GM23338 (cell line): ENCODE measurements around the gene POU2AF3. TPM values are rescaled to one million over a fixed set of nuclear protein-coding genes. Genes with fewer than 3 reads are reported as not detected.

Experiments used
- ATAC-seq: fragments of 200-7000 bp; cut with Tn5 transposase; 3 replicates; pipeline ENCODE4 v1.9.1; 2020
- DNase-seq: peaks from one replicate; pipeline ENCODE4 v3.0.0-alpha.2; 2015; ENCODE audit warnings: low spot score
- H2AFZ ChIP-seq: fragments of 200-600 bp; sonication (generic); 2 replicates; pipeline ENCODE4 v1.8.0; 2016; ENCODE audit warnings: antibody characterized with exemption, mild to moderate bottlenecking, moderate library complexity
- H3F3A ChIP-seq: fragments of 200-600 bp; sonication (generic); replicated peaks from 2 replicates; pipeline ENCODE4 v1.8.0; 2017; ENCODE audit warnings: antibody characterized with exemption, mixed run types, low read depth
- H3K27ac ChIP-seq: fragments of 200-600 bp; sonication (generic); 2 replicates; pipeline ENCODE4 v1.6.1; 2016; ENCODE audit warnings: low read depth
- H3K27me3 ChIP-seq: fragments of 200-600 bp; sonication (generic); 2 replicates; pipeline ENCODE4 v1.8.0; 2016; ENCODE audit warnings: mild to moderate bottlenecking, mixed run types, moderate library complexity; ENCODE audit not compliant: insufficient read depth
- H3K36me3 ChIP-seq: fragments of 200-600 bp; sonication (generic); 2 replicates; pipeline ENCODE4 v1.8.0; 2016; ENCODE audit warnings: mild to moderate bottlenecking; ENCODE audit not compliant: insufficient read depth
- H3K4me1 ChIP-seq: fragments of 200-600 bp; sonication (generic); 2 replicates; pipeline ENCODE4 v1.8.0; 2016; ENCODE audit warnings: mild to moderate bottlenecking, moderate library complexity; ENCODE audit not compliant: insufficient read depth
- H3K4me2 ChIP-seq: fragments of 200-600 bp; sonication (generic); 2 replicates; pipeline ENCODE4 v1.7.1; 2017; ENCODE audit warnings: mixed run types
- H3K4me3 ChIP-seq: fragments of 200-600 bp; sonication (generic); 2 replicates; pipeline ENCODE4 v1.6.1; 2016; ENCODE audit warnings: mixed run types
- H3K79me2 ChIP-seq: fragments of 200-600 bp; sonication (generic); replicated peaks from 2 replicates; pipeline ENCODE4 v1.8.0; 2017; ENCODE audit warnings: mild to moderate bottlenecking; ENCODE audit not compliant: insufficient read depth
- H3K9me2 ChIP-seq: fragments of 200-600 bp; sonication (generic); 2 replicates; pipeline ENCODE4 v1.8.0; 2017; ENCODE audit not compliant: insufficient read depth
- H4K20me1 ChIP-seq: fragments of 200-600 bp; sonication (generic); replicated peaks from 2 replicates; pipeline ENCODE4 v1.8.0; 2017; ENCODE audit warnings: mild to moderate bottlenecking; ENCODE audit not compliant: insufficient read depth
- H3K27ac Mint-ChIP-seq: 2 replicates; pipeline ENCODE4 v1.8.0; 2020; ENCODE audit warnings: inconsistent platforms, mild to moderate bottlenecking, moderate library complexity, mixed read lengths
- H3K27me3 Mint-ChIP-seq: 3 replicates; pipeline ENCODE4 v1.8.0; 2022; ENCODE audit warnings: low read depth, mild to moderate bottlenecking, moderate library complexity, mixed read lengths, inconsistent platforms; ENCODE audit not compliant: insufficient read depth, poor library complexity
- H3K36me3 Mint-ChIP-seq: 3 replicates; pipeline ENCODE4 v1.8.0; 2021; ENCODE audit warnings: low read depth, mild to moderate bottlenecking, inconsistent platforms, moderate library complexity, mixed read lengths
- H3K4me1 Mint-ChIP-seq: 3 replicates; pipeline ENCODE4 v1.8.0; 2020; ENCODE audit warnings: mild to moderate bottlenecking, inconsistent platforms, mixed read lengths
- H3K4me3 Mint-ChIP-seq: 3 replicates; pipeline ENCODE4 v1.8.0; 2021; ENCODE audit warnings: moderate library complexity, mild to moderate bottlenecking, inconsistent platforms, mixed read lengths
- H3K9me3 Mint-ChIP-seq: 3 replicates; pipeline ENCODE4 v1.8.0; 2020; ENCODE audit warnings: moderate library complexity, mild to moderate bottlenecking, inconsistent platforms, mixed read lengths
- EZH2 ChIP-seq: fragments of 200-600 bp; sonication (generic); IDR thresholded peaks from one replicate; pipeline ENCODE4 v1.8.0; 2017; ENCODE audit warnings: antibody characterized with exemption, mild to moderate bottlenecking, low read depth; ENCODE audit not compliant: unreplicated experiment
- JUNB ChIP-seq: IDR thresholded peaks from one replicate; pipeline ENCODE4 v1.6.1; 2016; ENCODE audit warnings: antibody characterized with exemption; ENCODE audit not compliant: unreplicated experiment
- NANOG ChIP-seq: IDR thresholded peaks from 2 replicates; pipeline ENCODE4 v1.6.1; 2016; ENCODE audit warnings: antibody characterized with exemption, borderline replicate concordance
- POLR2AphosphoS5 ChIP-seq: IDR thresholded peaks from 2 replicates; pipeline ENCODE4 v1.6.1; 2016; ENCODE audit warnings: antibody characterized with exemption, low read depth
- polyA plus RNA-seq: library from polyadenylated mRNA; unstranded; fragments of >200 nt; fragmentation: Nextera tagmentation; extraction: Ambion mirVana; gene quantifications from 2 replicates; pipeline ENCODE4 v1.2.1, GENCODE V29; 2016
- total RNA-seq: library from RNA; depleted of rRNA; stranded (reverse); fragments of >200 nt; shearing (Covaris generic); gene quantifications from 2 replicates; pipeline ENCODE4 v1.2.3, GENCODE V29; 2014
- TF ChIP-seq, protein P1 (sequence below): IDR thresholded peaks from one replicate; pipeline ENCODE4 v1.6.1; 2018; ENCODE audit warnings: antibody characterized with exemption; ENCODE audit not compliant: unreplicated experiment
- TF ChIP-seq, protein P2 (sequence below): IDR thresholded peaks from 2 replicates; pipeline ENCODE4 v1.6.1; 2016; ENCODE audit warnings: antibody characterized with exemption
- TF ChIP-seq, protein P3 (sequence below): fragments of 250-450 bp; sonication (Bioruptor Pico); IDR thresholded peaks from 2 replicates; pipeline ENCODE4 v1.5.0; 2020; ENCODE audit warnings: mild to moderate bottlenecking, moderate library complexity

Gene POU2AF3
- total and polyA plus RNA-seq, 2 experiments from 2014 or later: 2.7 to 3.4 TPM

- TF ChIP-seq, protein P1, sequence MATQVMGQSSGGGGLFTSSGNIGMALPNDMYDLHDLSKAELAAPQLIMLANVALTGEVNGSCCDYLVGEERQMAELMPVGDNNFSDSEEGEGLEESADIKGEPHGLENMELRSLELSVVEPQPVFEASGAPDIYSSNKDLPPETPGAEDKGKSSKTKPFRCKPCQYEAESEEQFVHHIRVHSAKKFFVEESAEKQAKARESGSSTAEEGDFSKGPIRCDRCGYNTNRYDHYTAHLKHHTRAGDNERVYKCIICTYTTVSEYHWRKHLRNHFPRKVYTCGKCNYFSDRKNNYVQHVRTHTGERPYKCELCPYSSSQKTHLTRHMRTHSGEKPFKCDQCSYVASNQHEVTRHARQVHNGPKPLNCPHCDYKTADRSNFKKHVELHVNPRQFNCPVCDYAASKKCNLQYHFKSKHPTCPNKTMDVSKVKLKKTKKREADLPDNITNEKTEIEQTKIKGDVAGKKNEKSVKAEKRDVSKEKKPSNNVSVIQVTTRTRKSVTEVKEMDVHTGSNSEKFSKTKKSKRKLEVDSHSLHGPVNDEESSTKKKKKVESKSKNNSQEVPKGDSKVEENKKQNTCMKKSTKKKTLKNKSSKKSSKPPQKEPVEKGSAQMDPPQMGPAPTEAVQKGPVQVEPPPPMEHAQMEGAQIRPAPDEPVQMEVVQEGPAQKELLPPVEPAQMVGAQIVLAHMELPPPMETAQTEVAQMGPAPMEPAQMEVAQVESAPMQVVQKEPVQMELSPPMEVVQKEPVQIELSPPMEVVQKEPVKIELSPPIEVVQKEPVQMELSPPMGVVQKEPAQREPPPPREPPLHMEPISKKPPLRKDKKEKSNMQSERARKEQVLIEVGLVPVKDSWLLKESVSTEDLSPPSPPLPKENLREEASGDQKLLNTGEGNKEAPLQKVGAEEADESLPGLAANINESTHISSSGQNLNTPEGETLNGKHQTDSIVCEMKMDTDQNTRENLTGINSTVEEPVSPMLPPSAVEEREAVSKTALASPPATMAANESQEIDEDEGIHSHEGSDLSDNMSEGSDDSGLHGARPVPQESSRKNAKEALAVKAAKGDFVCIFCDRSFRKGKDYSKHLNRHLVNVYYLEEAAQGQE: no peak
- TF ChIP-seq JUNB: no peak
These were observed 56.8 kb downstream of the POU2AF3 start (continued) for GRCh38 chr11:111355101-111355500.

- H2AFZ ChIP-seq: no peak overlapping the region
- no peaks in the 10 kb centered on the region for H3K9me2 ChIP-seq
- no peak overlapping the region for H3K4me3 Mint-ChIP-seq
- no peaks in the 10 kb centered on the region for H4K20me1 ChIP-seq
- H3K9me3 Mint-ChIP-seq: no peaks in the 10 kb centered on the region; the same call in 2 of the 3 replicates
- ATAC-seq (no peak), DNase-seq (no peak)
- no peaks in the 10 kb centered on the region for H3K36me3 ChIP-seq
- no peaks in the 10 kb centered on the region for H3F3A ChIP-seq
- H3K4me3 ChIP-seq: no peak overlapping the region
- H3K27me3 Mint-ChIP-seq: peaks cover 4% of the 10 kb centered on the region
- H3K27ac Mint-ChIP-seq: no peak overlapping the region
- H3K4me1 ChIP-seq: no peaks in the 10 kb centered on the region
- H3K4me2 ChIP-seq: no peak overlapping the region
- no peaks in the 10 kb centered on the region for H3K4me1 Mint-ChIP-seq
- H3K27me3 ChIP-seq: no peaks in the 10 kb centered on the region
- TF ChIP-seq JUNB (no peak), EZH2 (no peak), NANOG (no peak), POLR2AphosphoS5 (no peak)
- TF ChIP-seq, protein P2, sequence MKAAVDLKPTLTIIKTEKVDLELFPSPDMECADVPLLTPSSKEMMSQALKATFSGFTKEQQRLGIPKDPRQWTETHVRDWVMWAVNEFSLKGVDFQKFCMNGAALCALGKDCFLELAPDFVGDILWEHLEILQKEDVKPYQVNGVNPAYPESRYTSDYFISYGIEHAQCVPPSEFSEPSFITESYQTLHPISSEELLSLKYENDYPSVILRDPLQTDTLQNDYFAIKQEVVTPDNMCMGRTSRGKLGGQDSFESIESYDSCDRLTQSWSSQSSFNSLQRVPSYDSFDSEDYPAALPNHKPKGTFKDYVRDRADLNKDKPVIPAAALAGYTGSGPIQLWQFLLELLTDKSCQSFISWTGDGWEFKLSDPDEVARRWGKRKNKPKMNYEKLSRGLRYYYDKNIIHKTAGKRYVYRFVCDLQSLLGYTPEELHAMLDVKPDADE: no peak
- TF ChIP-seq, protein P1: no peak
- TF ChIP-seq, protein P3, sequence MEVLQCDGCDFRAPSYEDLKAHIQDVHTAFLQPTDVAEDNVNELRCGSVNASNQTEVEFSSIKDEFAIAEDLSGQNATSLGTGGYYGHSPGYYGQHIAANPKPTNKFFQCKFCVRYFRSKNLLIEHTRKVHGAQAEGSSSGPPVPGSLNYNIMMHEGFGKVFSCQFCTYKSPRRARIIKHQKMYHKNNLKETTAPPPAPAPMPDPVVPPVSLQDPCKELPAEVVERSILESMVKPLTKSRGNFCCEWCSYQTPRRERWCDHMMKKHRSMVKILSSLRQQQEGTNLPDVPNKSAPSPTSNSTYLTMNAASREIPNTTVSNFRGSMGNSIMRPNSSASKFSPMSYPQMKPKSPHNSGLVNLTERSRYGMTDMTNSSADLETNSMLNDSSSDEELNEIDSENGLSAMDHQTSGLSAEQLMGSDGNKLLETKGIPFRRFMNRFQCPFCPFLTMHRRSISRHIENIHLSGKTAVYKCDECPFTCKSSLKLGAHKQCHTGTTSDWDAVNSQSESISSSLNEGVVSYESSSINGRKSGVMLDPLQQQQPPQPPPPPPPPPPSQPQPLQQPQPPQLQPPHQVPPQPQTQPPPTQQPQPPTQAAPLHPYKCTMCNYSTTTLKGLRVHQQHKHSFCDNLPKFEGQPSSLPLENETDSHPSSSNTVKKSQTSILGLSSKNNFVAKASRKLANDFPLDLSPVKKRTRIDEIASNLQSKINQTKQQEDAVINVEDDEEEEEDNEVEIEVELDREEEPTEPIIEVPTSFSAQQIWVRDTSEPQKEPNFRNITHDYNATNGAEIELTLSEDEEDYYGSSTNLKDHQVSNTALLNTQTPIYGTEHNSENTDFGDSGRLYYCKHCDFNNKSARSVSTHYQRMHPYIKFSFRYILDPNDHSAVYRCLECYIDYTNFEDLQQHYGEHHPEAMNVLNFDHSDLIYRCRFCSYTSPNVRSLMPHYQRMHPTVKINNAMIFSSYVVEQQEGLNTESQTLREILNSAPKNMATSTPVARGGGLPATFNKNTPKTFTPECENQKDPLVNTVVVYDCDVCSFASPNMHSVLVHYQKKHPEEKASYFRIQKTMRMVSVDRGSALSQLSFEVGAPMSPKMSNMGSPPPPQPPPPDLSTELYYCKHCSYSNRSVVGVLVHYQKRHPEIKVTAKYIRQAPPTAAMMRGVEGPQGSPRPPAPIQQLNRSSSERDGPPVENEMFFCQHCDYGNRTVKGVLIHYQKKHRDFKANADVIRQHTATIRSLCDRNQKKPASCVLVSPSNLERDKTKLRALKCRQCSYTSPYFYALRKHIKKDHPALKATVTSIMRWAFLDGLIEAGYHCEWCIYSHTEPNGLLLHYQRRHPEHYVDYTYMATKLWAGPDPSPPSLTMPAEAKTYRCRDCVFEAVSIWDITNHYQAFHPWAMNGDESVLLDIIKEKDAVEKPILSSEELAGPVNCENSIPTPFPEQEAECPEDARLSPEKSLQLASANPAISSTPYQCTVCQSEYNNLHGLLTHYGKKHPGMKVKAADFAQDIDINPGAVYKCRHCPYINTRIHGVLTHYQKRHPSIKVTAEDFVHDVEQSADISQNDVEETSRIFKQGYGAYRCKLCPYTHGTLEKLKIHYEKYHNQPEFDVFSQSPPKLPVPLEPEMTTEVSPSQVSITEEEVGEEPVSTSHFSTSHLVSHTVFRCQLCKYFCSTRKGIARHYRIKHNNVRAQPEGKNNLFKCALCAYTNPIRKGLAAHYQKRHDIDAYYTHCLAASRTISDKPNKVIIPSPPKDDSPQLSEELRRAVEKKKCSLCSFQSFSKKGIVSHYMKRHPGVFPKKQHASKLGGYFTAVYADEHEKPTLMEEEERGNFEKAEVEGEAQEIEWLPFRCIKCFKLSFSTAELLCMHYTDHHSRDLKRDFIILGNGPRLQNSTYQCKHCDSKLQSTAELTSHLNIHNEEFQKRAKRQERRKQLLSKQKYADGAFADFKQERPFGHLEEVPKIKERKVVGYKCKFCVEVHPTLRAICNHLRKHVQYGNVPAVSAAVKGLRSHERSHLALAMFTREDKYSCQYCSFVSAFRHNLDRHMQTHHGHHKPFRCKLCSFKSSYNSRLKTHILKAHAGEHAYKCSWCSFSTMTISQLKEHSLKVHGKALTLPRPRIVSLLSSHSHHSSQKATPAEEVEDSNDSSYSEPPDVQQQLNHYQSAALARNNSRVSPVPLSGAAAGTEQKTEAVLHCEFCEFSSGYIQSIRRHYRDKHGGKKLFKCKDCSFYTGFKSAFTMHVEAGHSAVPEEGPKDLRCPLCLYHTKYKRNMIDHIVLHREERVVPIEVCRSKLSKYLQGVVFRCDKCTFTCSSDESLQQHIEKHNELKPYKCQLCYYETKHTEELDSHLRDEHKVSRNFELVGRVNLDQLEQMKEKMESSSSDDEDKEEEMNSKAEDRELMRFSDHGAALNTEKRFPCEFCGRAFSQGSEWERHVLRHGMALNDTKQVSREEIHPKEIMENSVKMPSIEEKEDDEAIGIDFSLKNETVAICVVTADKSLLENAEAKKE (CRISPR knock-in tag): no peak
- H3K27ac ChIP-seq: no peak overlapping the region
- H3K79me2 ChIP-seq: no peaks in the 10 kb centered on the region
- H3K36me3 Mint-ChIP-seq: no peaks in the 10 kb centered on the region
These were observed 57.8 kb downstream of the POU2AF3 start for GRCh38 chr11:111355956-111356659.
